ENCODE measurements around the gene CALR.

CALR gene

DNA sequence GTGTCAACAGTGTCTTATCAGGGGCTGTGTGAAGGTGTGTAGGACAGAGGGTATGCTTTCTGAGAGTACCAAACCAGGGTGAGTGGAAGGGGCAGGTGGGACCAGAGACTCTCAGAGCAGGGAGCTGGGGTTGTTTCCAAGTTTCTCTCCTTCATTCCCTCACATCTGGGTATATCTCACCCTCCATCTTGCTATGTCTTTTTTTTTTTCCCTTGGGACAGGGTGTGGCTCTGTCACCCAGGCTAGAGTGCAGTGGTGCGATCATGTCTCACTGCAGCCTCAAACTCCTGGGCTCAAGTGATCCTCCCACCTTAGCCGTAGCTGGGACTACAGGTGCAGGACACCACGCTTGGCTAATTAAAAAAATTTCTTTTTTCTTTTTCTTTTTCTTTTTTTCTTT, 41.6 kb downstream of the CALR start:
- no peak for DNase-seq (ENCODE audit: low read depth in 2 of 2)

DNA sequence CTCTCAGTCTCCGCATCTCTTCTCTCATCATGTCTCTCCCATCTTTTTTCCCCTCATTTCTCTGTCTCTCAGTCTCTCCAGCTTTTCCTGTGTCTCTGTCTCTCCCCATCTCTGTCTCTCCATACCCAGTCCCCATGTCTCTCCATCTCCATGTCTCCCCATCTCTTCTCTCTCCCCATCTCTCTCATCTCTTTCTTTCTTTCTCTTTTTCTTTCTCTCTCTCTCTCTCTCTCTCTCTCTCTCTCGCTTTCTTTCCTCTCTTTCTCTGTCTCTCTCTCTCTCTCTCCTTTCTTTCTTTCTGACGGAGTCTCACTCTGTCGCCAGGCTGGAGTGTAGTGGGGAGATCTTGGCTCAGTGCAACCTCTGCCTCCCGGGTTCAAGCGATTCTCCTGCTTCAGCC, 44.2 kb downstream of the CALR start:
- DNase-seq (ENCODE audit: low read depth in 2 of 2), result no peak

DNA sequence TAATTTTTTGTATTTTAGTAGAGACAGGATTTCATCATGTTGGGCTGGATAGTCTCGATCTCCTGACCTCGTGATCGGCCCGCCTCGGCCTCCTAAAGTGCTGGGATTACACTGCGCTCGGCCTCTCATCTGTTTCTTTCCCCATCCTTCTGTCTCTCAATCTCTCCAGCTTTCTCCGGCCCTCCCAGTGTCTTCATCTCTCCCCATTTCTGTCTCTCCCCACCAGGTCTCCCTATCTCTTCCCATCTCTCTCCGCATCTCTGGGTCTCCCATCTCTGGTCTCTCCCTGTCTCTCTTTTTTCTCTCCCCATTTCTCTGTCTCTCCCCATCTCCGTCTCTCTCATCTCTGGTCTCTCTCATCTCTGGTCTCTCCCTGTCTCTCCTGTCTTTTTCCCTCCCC, 44.7 kb downstream of the CALR start:
- DNase-seq (ENCODE audit: low read depth in 2 of 2), result no peak

DNA sequence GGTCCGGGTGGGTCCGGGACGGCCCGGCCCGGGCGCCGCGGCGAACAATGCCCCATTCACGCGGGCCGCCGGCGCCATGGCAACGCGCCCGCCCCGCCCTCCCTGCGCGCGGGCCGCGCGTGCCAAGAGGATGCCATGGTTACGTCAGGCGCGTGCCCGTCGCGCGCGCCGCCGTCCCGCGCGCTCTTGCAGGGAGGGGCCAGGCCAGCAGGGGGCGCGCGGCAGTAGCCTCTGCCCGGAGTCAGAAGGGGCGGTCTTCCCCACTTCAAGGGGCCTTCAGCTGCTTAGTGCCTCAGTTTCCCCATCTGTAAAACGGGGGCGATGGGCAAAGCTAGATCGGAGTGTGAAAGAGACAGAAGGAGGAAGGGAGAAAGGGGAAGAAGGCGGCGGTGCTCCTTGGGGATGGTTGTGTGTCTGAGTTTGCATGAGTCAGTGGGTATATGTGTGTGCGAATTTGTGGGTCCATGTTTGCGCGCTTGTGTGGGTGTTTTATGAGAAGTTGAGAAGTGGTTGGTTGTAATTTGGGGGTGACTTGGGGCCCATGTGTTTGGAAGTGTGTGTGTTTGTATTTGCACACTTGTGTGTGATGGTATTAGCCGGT, 45.2 kb downstream of the CALR start:
- DNase-seq (ENCODE audit: low read depth in 2 of 2), result peak; percentile 69 to 72

DNA sequence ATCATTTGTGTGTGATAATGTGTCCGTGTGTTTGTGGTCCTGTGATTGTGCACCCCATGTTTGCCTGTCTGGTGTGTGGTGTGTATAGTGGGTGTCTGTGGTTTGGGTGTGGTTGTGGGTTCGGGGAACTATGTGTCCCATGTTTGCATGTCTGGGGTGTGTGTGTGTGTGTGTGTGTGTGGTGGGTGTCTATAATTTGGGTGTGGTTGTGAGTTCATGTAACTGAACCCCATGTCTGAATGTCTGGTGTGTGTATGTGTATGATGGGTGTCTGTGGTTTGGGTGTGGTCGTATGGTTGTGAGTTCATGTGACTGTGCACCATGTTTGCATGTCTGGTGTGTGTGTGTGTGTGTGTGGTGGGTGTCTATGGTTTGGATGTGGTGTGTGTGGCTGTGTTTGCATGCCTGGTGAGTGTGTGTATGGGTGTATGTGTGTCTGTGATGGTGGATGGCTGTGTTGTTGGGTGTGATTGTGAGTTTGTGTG, 45.8 kb downstream of the CALR start:
- DNase-seq (ENCODE audit: low read depth in 2 of 2), result no peak

DNA sequence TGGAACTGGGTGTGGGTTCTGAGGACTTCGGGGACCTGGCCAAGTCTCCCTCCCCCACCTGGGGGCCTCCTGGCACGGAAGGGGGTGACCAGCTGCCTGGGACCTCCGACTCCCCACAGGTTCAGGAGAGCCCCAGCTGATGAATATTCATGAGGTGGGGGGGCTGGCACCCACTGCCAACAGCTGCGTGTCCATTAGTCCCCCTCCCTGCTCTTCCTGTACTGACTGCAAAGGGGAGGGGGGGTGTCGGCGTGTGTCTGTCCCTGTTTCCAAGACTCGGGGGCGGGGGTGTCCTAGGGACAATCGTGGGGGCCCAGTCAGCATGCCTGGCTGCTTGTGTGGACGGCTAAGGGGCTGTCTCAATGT, 46.3 kb downstream of the CALR start:
- no peak for DNase-seq (ENCODE audit: low read depth in 2 of 2)

DNA sequence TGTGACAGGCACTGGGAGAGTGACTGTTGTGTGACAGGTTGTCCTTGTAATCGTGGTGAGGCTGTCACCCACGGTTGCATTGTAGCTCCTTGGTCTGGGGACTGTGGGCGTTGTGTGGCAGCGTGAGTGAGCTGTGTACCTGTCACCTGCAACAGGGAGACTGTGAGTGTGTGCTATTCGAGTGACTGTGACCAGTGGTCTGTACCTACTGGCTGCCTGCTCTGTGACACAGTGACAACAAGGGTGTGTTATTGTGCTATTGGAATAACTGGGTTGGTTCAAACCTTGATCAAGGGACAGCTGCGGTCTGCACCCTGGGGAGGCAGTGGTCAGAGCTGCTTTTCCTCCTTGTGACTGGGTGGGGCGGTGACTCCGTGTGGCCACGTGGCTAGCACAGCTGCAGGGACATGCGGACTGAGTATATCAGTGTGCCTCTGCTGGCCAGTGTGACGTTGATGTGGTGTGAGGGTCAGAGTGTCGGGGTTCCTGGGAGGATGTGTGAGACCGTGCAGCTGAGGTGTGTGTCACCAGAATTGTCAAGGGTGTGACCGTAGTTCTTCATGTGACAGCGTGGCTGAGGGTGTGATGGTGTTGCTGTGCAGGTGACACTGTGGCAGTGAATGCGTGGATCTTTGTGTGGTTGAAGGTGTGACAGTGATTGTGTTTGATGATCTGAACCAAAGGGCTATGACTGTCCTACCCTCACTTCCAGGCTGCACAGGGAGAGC, 46.8 kb downstream of the CALR start:
- no peak for DNase-seq (ENCODE audit: low read depth in 2 of 2)

DNA sequence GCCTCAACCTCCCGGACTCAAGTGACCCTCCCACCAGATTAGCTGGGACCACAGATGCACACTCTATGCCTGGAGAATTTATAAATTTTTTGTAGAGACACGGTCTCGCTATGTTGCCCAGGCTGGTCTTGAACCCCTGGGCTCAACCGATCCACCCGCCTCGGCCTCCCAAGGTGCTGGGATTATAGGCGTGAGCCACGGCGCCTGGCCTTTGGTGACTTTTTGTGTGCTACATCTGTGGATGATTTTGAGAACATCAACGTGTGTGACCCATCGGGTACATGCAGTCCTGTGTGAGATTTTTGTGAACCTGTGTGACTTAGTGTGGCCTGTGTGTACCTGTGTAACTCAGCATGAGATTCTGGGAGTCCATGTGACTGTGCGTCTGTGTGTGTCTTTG, 48.3 kb downstream of the CALR start:
- DNase-seq (ENCODE audit: low read depth in 2 of 2), result no peak

DNA sequence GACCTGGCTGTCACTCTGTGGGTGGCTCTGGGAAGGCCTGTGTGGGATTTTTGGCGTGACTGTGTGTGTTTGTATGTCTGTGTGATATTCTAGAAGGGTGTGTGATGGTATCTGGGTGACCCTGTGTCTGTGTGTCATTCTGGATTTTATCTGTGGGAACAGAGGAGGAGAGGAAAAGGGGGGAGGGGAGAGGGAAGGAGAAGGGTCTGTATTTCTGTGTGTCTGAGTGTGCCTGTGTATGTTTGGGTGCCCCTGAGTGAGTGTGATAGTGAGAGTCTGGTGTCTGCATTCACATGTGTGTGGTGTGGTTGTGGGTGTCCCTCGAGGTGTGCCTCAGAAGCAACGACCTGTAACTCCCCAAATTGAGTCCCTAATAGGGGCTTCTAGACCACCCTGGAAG, 48.8 kb downstream of the CALR start:
- DNase-seq (ENCODE audit: low read depth in 2 of 2), result no peak

DNA sequence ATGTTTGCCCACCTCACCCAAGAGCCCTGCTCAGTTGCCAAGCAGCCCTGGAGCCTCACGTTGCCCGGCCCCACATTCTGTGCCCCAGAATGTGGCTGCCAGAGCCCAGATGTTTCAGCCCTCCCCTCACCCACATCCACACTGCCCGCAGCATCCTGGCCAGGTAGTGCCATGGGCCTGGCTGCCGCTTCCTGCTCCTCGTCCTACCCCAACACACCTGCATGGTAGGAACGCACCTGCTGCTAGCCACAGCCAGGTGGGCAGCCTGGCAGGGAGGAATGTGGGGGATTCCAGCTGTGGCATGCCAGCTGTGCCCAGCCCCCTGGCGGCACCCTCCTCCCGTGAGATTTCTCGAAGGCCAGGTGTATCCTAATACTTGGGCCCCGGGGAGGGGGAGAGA, 49.4 kb downstream of the CALR start:
- DNase-seq (ENCODE audit: low read depth in 2 of 2), result no peak

DNA sequence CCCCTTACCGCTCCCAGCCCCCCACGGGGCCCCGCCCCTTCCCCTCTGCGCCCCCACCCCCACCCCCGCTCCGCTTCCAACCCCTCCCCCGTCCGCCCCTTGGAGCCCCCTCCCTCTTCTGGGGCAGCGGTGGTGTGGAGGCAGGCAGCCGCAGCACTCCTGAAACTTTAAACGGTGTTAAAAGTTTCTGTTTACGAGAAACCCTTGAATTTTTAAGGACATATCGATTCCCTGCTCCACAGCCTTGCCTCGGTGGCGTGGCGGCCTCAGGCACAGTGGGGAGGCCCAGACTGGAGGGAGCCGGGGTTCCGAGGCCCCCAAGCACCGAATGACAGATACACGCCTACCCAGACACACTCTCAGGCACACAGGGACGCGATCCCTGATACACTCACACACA, 52.0 kb downstream of the CALR start:
- no peak for DNase-seq (ENCODE audit: low read depth in 2 of 2)

DNA sequence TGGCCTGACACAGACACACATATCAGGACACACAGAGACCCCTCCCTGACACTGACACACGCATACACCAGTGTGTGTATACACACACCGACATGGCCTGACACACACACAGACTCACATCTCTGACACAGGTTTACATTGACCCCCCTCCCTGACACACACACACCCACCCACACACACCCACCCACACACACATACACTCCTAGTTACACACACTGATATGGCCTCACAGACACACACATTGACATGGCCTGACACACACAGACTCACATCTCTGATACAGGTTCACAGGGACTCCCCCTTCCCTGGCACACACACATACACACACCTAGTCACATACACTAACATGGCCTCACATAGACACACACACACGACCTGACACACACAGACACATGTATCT, 52.4 kb downstream of the CALR start:
- DNase-seq (ENCODE audit: low read depth in 2 of 2), result no peak

DNA sequence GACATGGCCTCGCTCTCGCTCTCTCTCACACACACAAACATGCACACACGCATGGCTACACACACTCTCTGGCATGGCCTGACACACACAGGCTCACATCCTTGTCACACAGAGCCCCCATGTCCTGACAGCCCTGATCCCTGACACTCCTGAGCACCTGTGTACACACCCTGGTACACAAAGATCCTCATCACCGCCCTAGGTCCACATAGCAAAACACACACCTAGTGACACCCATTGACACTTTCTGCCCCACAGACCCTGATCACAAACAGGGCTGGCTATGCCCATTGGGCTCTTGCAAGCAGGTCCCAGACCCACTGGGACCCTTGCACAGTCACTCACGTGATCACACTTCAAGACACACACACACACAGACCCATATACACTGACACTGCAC, 52.9 kb downstream of the CALR start:
- no peak for DNase-seq (ENCODE audit: low read depth in 2 of 2)

DNA sequence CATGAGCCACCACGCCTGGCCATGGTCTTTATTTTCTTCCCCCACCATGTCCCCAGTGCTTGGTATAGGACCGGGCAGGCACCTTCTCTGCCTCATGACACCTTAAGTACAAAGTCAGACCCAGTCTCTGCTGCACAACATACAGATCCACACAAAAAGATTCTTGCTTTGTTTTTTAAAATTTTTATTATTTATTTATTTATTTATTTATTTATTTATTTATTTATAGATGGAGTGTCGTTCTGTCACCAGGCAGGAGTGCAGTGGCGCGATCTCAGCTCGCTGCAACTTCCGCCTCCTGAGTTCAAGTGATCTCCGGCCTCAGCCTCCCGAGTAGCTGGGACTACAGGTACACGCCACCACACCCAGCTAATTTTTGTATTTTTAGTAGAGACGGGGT, 54.3 kb downstream of the CALR start:
- no peak for DNase-seq (ENCODE audit: low read depth in 2 of 2)

DNA sequence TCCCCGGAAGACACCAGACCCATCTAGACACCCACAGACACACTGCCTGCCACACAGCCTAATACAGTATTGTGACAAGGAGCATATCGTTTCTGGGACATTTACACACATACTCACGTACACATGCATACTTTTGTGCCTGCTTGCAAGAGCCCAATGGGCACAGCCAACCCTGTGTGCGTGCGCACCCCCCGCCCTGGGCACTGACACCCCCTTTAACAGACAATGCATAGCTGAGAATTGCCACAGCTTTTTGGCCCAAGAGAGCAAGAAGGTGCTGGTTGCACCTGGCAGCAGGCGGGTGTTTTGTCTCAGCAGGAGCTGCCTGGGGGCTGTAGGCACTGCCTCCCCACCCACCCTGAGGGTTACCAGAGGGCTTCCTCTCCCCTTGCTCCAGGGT, 55.2 kb downstream of the CALR start:
- no peak for DNase-seq (ENCODE audit: low read depth in 2 of 2)

Data from stimulated activated CD4-positive, alpha-beta T cell treated with anti-CD3 and anti-CD28 coated beads, Interleukin-1b, Interleukin-23, amount 100 ng/mL, for 1 hour (primary cell).